ENCODE data around the gene PARVB. TPM values are rescaled to one million over a fixed set of nuclear protein-coding genes. Genes with fewer than 3 reads are reported as not detected.

Gene PARVB
- polyA plus RNA-seq, 1 donor (not counting 4 experiments of a cell fraction or from before 2014, with no cell fraction given): 10.5 TPM

DNA sequence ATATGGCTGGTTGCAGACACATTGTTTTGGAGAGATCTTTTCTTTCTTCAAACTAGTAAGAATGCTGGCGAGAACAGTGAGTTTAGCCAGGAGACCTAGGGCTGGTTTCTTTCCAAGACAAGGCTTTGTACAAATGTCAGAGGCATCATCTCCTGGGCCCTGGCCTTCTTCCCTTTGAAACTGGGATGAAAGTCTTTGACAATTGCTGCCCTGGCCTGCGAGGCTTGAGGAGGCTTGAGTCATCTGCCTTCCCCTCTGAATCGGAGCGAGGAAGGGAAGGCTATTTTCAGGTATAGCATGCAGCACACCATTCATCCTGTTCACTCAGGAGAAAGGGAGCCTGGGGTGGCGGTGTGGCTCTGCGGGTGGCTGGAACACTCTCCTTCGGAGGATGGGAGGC lies 135.1 kb downstream of the PARVB start:
- Histone ChIP-seq H3K4me2 (ENCODE audit: control insufficient read depth, extremely low read depth, insufficient read depth, low read depth, low read length) (no peak overlapping the region), H3K9ac (ENCODE audit: control insufficient read depth, extremely low read depth, insufficient read depth, low read length) (no peak overlapping the region), H2AFZ (ENCODE audit: control insufficient read depth, low read length) (no peak overlapping the region), H3K27me3 (ENCODE audit: control insufficient read depth, extremely low read depth, insufficient read depth, low read length) (no peaks in the 10 kb centered on the region), H3K4me3 (ENCODE audit: control insufficient read depth in 2 of 3, extremely low read depth in 1 of 3, insufficient read depth in 2 of 3, low read depth in 1 of 3, low read length in 3 of 3) (no peak overlapping the region), H4K20me1 (ENCODE audit: control insufficient read depth, extremely low read depth, insufficient read depth, low read length) (no peaks in the 10 kb centered on the region), H3K79me2 (ENCODE audit: control insufficient read depth, insufficient read depth, low read length) (no peaks in the 10 kb centered on the region), H3K36me3 (ENCODE audit: control insufficient read depth in 2 of 2, extremely low read depth in 1 of 2, insufficient read depth in 2 of 2, low read length in 2 of 2) (no peaks in the 10 kb centered on the region), H3K27ac (ENCODE audit: control insufficient read depth, insufficient read depth, low read length) (no peak overlapping the region), H3K9me3 (ENCODE audit: control insufficient read depth, low read depth, low read length) (no peaks in the 10 kb centered on the region), H3K9me1 (ENCODE audit: control insufficient read depth, extremely low read depth, insufficient read depth, low read length) (no peaks in the 10 kb centered on the region), H3K4me1 (ENCODE audit: control insufficient read depth, extremely low read depth, insufficient read depth, low read length) (no peaks in the 10 kb centered on the region)
- no peak for FAIRE-seq
- dilution Hi-C loops (cut with MboI; ENCODE audit: extremely low pct_ligation_motif_present, low sequenced_read_pairs): no loop called here
- TF ChIP-seq, protein P1, sequence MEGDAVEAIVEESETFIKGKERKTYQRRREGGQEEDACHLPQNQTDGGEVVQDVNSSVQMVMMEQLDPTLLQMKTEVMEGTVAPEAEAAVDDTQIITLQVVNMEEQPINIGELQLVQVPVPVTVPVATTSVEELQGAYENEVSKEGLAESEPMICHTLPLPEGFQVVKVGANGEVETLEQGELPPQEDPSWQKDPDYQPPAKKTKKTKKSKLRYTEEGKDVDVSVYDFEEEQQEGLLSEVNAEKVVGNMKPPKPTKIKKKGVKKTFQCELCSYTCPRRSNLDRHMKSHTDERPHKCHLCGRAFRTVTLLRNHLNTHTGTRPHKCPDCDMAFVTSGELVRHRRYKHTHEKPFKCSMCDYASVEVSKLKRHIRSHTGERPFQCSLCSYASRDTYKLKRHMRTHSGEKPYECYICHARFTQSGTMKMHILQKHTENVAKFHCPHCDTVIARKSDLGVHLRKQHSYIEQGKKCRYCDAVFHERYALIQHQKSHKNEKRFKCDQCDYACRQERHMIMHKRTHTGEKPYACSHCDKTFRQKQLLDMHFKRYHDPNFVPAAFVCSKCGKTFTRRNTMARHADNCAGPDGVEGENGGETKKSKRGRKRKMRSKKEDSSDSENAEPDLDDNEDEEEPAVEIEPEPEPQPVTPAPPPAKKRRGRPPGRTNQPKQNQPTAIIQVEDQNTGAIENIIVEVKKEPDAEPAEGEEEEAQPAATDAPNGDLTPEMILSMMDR (optimal IDR thresholded peaks at IDR 0.05 in 1 of 3, IDR thresholded peaks at IDR 0.05 in 1 of 3, conservative IDR thresholded peaks at IDR 0.05 in 1 of 3; ENCODE audit: extremely low read depth in 1 of 3, insufficient read depth in 2 of 3, low read length in 3 of 3): no peak
- no peak for TF ChIP-seq EZH2 (IDR thresholded peaks at IDR 0.05; ENCODE audit: low read length)
- DNase-seq (ENCODE audit: low read depth, low spot score): no peak

DNA sequence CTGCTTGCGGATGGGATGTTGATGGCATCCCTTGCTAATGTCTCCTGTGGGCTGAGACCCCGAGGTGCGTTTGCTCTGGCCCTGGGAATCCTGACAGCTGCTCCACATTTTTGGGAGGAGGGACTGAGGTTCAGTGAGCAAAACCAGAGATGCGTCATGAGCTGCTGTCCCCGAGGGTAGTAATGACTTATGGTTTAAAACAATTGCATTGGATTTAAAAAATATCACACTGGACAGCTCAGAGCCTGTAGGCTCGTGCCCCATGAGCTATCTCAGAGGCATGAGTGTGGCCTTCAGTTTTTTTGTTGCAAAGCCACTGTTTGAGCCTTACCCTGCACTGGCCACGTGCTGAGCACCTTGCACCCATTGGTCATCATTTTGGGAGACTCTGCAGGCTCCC lies 135.7 kb downstream of the PARVB start:
- H3K9ac ChIP-seq (ENCODE audit: control insufficient read depth, extremely low read depth, insufficient read depth, low read length): no peak overlapping the region
- DNase-seq (ENCODE audit: low read depth, low spot score) (no peak), FAIRE-seq (no peak)
- no peak for TF ChIP-seq EZH2 (IDR thresholded peaks at IDR 0.05; ENCODE audit: low read length)
- TF ChIP-seq, protein P1 (optimal IDR thresholded peaks at IDR 0.05 in 1 of 3, IDR thresholded peaks at IDR 0.05 in 1 of 3, conservative IDR thresholded peaks at IDR 0.05 in 1 of 3; ENCODE audit: extremely low read depth in 1 of 3, insufficient read depth in 2 of 3, low read length in 3 of 3): no peak
- no peak overlapping the region for H3K4me2 ChIP-seq (ENCODE audit: control insufficient read depth, extremely low read depth, insufficient read depth, low read depth, low read length)
- H3K27me3 ChIP-seq (ENCODE audit: control insufficient read depth, extremely low read depth, insufficient read depth, low read length): no peaks in the 10 kb centered on the region
- no peaks in the 10 kb centered on the region for H3K4me1 ChIP-seq (ENCODE audit: control insufficient read depth, extremely low read depth, insufficient read depth, low read length)
- no peaks in the 10 kb centered on the region for H4K20me1 ChIP-seq (ENCODE audit: control insufficient read depth, extremely low read depth, insufficient read depth, low read length)
- H3K9me1 ChIP-seq (ENCODE audit: control insufficient read depth, extremely low read depth, insufficient read depth, low read length): no peaks in the 10 kb centered on the region
- H3K27ac ChIP-seq (ENCODE audit: control insufficient read depth, insufficient read depth, low read length): no peak overlapping the region
- H2AFZ ChIP-seq (ENCODE audit: control insufficient read depth, low read length): no peak overlapping the region
- no peak overlapping the region for H3K4me3 ChIP-seq (ENCODE audit: control insufficient read depth in 2 of 3, extremely low read depth in 1 of 3, insufficient read depth in 2 of 3, low read depth in 1 of 3, low read length in 3 of 3)
- no peaks in the 10 kb centered on the region for H3K9me3 ChIP-seq (ENCODE audit: control insufficient read depth, low read depth, low read length)
- H3K36me3 ChIP-seq (ENCODE audit: control insufficient read depth in 2 of 2, extremely low read depth in 1 of 2, insufficient read depth in 2 of 2, low read length in 2 of 2): no peaks in the 10 kb centered on the region
- dilution Hi-C loops (cut with MboI; ENCODE audit: extremely low pct_ligation_motif_present, low sequenced_read_pairs): no loop called here
- H3K79me2 ChIP-seq (ENCODE audit: control insufficient read depth, insufficient read depth, low read length): no peaks in the 10 kb centered on the region
